Epithelial cell of esophagus (primary cell): ENCODE measurements around the gene ARHGAP26.

Experiments
- DNase-seq: peaks from one replicate; pipeline ENCODE4 v3.0.0; 2010; ENCODE audit warnings: low read depth
- H3K4me3 ChIP-seq: 2 replicates; pipeline ENCODE4 v1.5.1; 2011; ENCODE audit warnings: mild to moderate bottlenecking, low read length, control low read depth
- CTCF ChIP-seq: IDR thresholded peaks from 2 replicates; pipeline ENCODE4 v1.5.1; 2011; ENCODE audit warnings: low read depth, mild to moderate bottlenecking, low read length, control low read depth, inconsistent platforms; ENCODE audit not compliant: insufficient read depth; ENCODE audit errors: missing control alignments

The ARHGAP26 gene

GRCh38 chr5:142726188-142726731 is 43.9 kb upstream of the ARHGAP26 start:
- peak; percentile 84 for DNase-seq
- H3K4me3 ChIP-seq = no peak overlapping the region
- no peak for TF ChIP-seq CTCF

GRCh38 chr5:142727735-142728047 is 42.5 kb upstream of the ARHGAP26 start:
- no peak for TF ChIP-seq CTCF

GRCh38 chr5:142735323-142736246 is 34.6 kb upstream of the ARHGAP26 start:
- no peak for DNase-seq
- H3K4me3 ChIP-seq = no peak overlapping the region
- TF ChIP-seq CTCF = no peak

More at GRCh38 chr5:142727735-142728047, 42.5 kb upstream of the ARHGAP26 start:
- no peak overlapping the region for H3K4me3 ChIP-seq
- no peak for DNase-seq

- DNase-seq = no peak
- no peak overlapping the region for H3K4me3 ChIP-seq
- TF ChIP-seq CTCF = no peak
Observed at GRCh38 chr5:142736247-142736632, 33.9 kb upstream of the ARHGAP26 start.

- TF ChIP-seq CTCF = no peak
- H3K4me3 ChIP-seq = no peak overlapping the region
- no peak for DNase-seq
Observed at GRCh38 chr5:142737179-142737578, 33.0 kb upstream of the ARHGAP26 start.

GRCh38 chr5:142740474-142741242 is 29.5 kb upstream of the ARHGAP26 start:
- peak; percentile 72 for DNase-seq
- no peak for TF ChIP-seq CTCF
- H3K4me3 ChIP-seq = no peak overlapping the region
